COLO829 (cell line): ENCODE data around the gene EPHA6.
"Not testable (repeated sequence)": the region's sequence is repeated elsewhere in the genome, so short reads cannot be mapped to it uniquely, and the experiment has no call there.

Experiments used
- DNase-seq: peaks from one replicate; pipeline ENCODE4 v3.0.0; 2012; ENCODE audit warnings: low spot score

The EPHA6 gene

GRCh38 chr3:96915445-96915844 is 101.1 kb downstream of the EPHA6 start:
- no peak for DNase-seq

- no peak for DNase-seq
Measured at GRCh38 chr3:96931119-96931862, 116.9 kb downstream of the EPHA6 start.

DNA sequence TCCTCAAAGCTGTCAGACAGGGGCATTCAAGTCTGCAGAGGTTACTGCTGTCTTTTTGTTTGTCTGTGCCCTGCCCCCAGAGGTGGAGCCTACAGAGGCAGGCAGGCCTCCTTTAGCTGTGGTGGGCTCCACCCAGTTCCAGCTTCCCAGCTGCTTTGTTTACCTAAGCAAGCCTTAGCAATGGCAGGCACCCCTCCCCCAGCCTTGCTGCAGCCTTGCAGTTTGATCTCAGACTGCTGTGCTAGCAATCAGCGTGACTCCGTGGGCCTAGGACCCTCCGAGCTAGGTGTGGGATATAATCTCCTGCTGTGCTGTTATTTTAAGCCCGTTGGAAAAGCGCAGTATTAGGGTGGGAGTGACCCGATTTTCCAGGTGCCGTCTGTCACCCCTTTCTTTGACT is 127.7 kb downstream of the EPHA6 start:
- not testable (repeated sequence) for DNase-seq

- DNase-seq = no peak
Measured at GRCh38 chr3:96958856-96959255, 144.5 kb downstream of the EPHA6 start.

DNA sequence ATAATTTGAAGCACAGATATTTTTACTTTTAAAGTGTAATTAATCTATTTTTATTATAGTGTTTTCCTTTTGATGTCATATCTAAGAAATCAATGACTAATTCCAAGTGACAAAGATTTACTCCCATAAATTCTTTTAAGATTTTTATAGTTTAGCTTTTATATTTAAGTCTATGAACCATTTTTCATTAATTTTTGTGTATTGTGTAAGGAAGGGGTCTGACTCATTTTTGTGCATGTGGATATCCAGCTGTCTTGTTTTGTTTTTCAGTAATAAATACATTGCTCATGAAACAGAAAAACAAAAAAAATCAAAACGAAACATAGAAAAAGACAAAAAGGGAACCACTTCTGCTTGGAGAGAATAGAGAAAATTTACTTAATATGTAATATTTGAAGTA is 145.1 kb downstream of the EPHA6 start:
- no peak for DNase-seq

DNA sequence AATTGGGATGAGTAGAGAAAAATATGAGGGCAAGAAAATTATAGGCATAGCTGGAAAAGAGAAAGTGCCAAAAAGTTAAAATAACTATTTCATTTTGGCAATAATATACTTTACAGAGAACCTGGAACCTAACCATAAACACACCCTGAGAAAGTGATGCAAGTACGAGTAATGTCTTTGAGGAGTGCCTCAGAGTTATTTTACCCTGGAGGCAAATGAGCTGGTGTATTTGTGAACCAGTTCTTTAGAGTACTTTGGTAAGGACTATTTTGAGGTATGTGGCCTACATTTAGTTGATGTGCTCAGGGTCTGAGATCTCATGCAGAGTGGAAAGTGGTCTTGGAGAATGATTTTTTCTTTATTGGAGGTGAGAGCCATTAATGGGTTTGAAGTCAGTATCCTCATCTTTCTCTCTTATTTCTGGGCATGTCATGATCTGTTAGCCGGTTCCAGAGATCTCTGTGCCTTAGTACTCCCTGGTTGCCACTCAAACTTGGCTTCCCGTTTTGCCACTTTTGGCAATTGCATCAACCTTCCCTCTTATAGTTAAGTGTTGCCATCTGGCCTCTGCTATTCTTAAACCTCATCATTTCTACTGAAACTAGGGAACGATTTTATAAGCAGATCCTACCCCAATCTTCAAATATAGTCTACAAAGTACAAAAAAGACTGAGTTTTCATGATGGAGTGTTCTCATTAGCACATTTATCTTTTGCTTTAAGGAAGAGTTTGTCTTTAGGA is 145.7 kb downstream of the EPHA6 start:
- no peak for DNase-seq

DNA sequence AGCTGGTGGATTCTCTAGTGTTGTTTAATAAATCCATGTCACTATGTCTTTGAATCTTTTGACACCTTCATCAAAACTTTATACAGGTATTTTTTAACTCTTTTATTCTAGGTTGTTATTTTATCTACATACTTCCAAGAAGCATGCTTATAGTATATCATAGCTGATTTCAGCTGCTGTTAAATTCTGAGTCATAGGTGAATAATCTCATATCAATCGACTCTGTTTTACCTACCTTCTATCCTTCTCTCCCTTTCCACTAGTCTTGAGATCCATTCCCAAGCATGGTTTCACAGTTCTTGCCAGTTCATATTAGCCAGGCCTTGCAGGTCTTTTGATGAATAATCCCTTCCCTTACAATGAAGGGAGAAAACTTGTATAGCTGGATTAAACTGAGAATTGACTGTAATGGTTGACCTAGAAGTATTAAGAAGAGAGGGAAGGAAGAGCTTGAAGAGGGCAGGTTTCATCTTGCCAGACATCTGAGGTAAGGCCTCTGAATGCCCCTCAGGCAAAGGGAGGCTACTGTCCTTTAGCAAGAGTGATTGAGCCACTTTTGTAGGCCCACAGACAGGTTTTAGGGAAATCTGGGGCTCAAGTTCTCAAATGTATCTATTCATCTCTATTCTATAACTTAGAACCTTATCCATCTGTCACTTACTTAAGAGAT is 146.4 kb downstream of the EPHA6 start:
- no peak for DNase-seq

DNA sequence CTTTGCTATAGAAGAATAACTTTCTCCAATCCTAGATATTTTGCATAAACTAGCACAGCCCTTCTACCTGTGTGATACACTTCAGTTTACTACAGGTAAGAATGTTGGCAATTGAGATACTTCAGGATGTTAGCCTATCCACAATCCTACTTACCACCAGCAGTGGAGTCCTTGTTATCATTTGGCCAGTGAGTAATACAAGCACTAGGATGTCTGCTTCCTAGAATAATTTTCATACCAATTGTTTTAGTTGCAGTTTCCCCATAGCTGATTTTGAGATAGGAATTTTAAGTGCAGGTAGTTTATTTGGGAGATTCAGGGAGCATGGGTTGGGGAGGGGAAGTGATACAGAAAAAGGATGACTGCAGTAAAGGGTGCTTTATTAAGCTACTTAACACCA is 147.2 kb downstream of the EPHA6 start:
- no peak for DNase-seq

- DNase-seq = no peak
Measured at GRCh38 chr3:96966181-96966929, 152.0 kb downstream of the EPHA6 start.

- no peak for DNase-seq
Measured at GRCh38 chr3:96970211-96970610, 155.8 kb downstream of the EPHA6 start.

DNA sequence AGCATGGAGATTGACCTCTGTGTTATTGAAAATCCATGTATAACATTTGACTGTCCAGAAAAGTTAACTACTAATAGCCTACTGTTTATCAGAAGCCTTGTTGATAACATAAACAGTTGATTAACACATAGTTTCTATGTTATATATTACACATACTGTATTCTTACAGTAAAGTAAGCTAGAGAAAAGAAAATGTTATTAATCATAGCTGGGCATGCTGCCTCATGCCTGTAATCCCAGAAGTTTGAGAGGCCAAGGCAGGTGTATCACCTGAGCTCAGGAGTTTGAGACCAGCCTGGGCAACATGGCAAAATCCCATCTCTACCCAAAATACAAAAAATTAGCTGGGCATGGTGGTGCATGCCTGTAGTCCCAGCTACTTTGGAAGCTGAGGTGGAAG is 163.3 kb downstream of the EPHA6 start:
- no peak for DNase-seq

DNA sequence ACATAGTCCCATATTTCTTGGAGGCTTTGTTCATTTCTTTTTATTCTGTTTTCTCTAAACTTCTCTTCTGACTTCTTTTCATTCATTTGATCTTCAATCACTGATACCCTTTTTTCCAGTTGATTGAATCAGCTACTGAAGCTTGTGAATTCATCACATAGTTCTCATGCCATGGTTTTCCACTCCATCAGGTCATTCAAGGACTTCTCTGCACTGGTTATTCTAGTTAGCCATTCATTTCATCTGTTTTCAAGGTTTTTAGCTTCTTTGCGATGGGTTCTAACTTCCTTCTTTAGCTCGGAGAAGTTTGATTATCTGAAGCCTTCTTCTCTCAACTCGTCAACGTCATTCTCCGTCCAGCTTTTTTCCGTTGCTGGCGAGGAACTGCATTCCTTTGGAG is 169.3 kb downstream of the EPHA6 start:
- not testable (repeated sequence) for DNase-seq

DNA sequence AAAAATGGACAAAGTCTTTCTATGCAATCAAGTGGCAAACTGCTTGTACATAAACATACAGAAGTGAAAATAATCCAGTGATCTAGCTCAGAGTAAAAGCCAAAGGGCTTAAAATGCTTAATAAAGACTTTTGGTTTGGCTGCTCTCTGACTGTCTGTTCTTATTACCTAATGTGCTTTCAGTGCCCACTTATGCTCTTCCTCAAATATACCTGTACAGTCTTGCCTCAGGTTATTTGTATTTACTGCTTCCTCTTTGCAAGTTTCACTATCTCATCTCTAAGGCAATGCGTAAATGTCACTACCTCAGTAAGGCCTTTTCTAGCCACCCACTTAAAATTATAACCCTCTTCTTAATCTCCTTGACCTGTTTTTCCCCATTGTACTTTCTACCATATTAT is 171.8 kb downstream of the EPHA6 start:
- DNase-seq = no peak

GRCh38 chr3:96991231-96991630 is 176.8 kb downstream of the EPHA6 start:
- no peak for DNase-seq

DNA sequence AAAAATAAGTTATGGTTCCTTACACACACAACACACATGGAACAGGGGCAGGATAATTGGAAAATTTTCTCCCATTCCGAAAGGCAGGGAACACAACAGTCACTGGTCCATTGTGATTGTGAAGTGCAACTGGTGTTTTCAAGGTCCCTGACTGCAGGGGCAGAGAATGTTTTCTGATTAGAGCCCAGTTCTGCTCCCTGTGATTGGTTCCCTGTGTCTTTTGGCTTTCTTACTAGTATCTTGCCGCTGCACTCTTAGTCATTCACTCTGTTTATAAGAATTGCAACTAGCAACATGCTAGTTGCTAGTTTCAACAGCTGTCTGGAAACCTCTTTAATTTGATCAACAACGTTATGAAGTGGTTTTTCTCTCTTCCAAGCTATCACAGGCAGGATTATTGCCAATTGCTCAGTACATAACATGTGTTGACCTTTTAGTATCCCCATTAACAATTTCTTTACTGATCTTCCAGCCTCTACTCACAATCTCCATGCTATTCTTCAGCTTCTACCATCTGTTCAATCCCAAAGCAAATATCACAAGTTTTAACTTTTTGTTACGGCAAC is 177.5 kb downstream of the EPHA6 start:
- DNase-seq = no peak

DNA sequence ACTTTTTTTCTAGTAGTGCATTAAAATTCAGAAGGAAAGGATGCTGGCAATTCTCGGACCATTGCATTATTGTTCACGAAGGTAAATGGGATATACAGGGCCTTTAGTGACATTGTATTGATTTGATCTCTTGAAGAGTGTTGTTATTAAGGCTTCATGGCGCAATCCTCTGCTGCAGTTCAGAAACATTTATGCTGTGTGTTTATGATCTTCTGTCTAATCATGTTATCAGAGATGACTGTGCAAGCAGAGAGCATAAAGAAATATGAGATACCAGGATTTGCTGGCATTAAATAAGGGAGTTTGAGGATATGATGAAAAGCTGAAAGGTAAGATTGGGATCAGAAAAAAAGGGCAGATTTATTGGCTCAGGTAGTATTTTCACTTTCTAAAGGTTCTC is 180.6 kb downstream of the EPHA6 start:
- no peak for DNase-seq

DNA sequence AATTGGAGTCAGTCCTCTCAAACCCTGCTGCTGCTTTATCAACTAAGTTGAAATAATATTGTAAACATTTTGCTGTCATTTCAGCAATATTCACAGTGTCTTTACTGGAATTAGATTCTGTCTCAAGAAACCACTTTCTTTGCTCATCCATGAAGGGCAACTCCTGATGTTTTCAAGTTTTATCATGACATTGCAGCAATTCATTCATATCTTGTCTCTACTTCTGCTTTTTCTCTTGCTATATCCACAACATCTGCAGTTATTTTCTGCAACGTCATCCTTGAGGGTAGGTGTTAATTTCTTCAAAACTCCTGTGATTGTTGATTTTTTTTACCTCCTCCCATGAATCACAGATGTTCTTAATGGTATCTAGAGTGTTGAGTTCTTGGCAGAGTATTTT is 181.6 kb downstream of the EPHA6 start:
- DNase-seq = no peak

GRCh38 chr3:97001611-97002010 is 187.2 kb downstream of the EPHA6 start:
- no peak for DNase-seq

- DNase-seq = no peak
Measured at GRCh38 chr3:97009427-97010019, 195.1 kb downstream of the EPHA6 start.

GRCh38 chr3:97010881-97011657 is 196.7 kb downstream of the EPHA6 start:
- DNase-seq = no peak

DNA sequence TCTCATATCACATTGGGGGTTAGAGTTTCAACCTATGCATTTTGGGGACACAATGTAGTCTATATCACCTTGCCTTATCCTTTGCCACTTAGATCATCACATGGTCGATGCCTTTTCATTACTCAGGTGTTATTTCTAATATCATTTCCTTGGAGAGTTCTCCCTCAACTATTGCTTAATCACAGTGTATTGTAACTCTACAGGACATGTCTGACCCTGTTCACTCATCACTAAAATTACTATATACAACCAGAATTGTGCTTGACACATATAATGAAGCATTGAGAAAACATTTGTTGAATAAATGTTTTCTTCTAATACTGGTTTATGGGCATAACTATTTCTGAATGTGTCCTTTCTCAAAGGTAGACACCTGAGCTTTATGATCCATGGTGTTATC is 207.4 kb downstream of the EPHA6 start:
- no peak for DNase-seq
